Pulmonary artery endothelial cell (primary cell): ENCODE data around the gene PKD2L2. TPM values are rescaled to one million over a fixed set of nuclear protein-coding genes. Genes with fewer than 3 reads are reported as not detected.
A peak's percentile ranks its signal among the peaks of the same experiment; 100 is the strongest.
"Not testable (repeated sequence)": the region's sequence is repeated elsewhere in the genome, so short reads cannot be mapped to it uniquely, and the experiment has no call there.

ENCODE experiments used
- DNase-seq: peaks from one replicate; pipeline ENCODE4 v3.0.0-alpha.2; 2011; ENCODE audit warnings: low read depth, low spot score
- total RNA-seq: library from RNA; depleted of rRNA; stranded (reverse); fragments of >200 nt; gene quantifications from 2 replicates; pipeline ENCODE4 v1.2.3, GENCODE V29; 2014

The PKD2L2 gene
- total RNA-seq, 1 donor from 2014 or later, result not detected

DNA sequence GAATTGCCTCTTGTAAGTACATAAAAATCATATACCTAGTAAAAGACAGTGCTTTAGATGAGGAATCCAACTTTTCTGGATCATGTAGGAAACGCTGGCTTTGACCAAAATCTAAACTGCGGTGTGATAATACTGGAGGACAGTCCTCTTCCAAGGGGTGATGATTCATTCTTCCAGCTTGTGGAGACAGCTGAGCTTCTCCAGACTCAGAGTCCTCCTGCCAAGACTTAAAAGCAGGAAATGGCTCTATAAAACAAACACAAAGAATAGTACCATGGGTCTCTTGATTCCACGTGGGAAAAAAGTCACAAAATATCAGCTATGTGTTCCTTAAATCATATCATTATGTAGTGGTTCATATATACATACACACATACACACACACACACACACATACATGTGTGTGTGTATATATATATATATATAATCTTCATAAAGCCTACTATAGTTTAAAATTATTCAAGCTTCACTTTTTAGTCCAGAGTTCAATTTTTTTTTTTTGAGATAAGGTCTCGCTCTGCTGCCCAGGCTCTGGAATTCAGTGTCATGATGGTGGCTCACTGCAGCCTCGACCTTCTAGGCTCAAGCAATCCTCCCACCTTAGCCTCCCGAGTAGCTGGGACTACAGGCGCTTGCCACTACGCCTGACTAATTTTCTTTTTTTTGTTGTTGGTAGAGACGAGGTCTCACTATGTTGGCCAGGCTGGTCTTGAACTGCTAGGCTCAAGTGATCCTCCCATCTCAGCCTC lies 65.0 kb downstream of the PKD2L2 start:
- DNase-seq, result peak; percentile 78

DNA sequence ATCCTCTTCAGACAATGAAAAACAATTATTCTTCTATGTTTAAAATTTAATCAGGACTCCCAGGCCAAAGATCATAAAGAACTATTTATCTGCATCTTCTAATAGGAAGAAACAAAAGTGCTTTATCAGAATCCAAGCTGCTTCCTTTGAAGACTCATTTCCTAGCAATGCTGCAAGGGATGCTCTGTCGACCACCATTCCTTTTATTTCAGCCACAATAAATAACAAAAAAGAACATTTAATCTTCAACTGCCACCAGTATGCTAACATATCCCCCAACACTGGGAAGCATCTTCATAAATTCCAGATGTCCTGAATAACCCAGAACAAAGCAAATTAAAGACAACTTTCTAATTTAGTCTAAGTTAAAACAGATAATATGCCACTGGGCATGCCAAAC lies 68.7 kb downstream of the PKD2L2 start:
- peak; percentile 57 for DNase-seq

DNA sequence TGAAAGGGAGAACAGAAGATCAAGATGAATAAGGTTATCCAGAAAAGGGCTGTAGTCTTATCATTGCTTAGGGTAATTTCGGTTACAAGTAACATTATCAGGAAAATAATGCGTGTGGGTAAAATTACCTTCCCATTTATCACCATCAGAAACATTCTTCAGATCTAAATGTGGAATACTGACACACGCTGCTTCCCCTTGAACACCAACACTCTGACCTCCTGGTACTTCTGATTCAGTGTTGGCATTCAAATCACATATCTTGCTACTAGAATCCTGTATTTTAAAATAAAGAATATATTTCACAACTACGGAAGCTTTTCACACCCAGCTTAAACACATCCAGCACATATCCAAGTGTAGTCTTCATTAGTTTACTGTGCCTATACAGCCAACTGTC lies 70.2 kb downstream of the PKD2L2 start:
- no peak for DNase-seq

DNA sequence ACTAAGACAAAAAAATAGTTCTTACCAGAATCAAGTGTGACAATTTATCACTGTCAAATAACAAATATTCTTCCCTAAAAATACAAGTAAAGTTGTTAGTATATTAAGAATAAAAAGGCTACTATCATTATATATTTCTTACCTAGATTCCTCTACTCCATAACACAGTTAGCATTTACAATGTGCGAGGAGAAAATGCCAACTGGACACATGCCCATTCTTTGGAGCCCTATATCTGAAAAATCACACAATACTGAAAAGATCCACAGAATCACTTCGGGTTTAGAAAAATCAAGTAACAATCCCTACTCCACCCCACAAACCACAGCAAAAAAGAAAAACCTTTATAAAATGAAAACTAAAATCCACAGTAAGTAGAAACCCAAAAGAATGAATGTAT lies 70.9 kb downstream of the PKD2L2 start:
- DNase-seq, result no peak

DNA sequence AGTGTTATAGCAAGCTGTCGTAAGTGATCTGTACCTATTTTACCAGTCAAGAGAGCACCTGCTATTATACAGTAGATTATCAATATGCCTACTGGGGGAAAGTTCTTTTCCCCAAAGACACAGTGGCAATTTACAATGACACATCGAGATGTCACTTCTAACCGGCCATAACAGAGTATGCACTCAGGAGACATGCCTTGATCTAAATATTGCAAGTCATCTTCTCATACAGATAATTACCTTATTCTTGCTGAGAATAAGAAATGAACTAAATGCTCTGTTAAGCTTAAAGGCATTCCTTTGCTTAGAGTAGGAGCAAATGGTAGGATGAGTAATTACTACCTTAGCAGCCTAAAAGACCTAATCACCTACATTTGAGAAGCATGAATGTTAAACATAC lies 71.6 kb downstream of the PKD2L2 start:
- DNase-seq, result no peak

DNA sequence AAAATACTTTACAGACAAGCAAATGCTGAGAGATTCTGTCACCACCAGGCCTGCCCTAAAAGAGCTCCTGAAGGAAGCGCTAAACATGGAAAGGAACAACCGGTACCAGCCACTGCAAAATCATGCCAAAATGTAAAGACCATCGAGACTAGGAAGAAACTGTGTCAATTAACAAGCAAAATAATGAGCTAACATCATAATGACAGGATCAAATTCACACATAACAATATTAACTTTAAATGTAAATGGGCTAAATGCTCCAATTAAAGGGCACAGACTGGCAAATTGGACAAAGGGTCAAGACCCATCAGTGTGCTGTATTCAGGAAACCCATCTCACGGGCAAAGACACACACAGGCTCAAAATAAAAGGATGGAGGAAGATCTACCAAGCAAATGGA lies 81.1 kb downstream of the PKD2L2 start:
- DNase-seq, result not testable (repeated sequence)

DNA sequence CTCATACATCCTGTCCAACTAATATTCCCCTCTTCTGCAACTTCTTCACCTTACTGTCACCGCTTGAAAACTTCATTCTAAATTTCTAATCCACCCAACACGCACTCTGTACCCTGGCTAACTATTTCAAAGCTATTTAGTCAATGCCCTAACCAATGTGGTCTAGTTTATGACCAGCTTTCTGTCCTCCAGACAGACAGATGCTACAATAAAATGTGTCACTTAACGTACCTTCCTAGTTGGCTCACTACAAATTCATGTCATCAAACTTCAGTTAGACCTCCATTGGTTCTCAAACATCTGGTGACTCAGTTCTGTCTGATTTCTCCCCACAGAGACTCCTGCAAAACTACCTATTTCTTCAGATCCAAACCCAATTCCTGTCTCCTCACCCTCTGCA lies 86.0 kb downstream of the PKD2L2 start:
- no peak for DNase-seq

DNA sequence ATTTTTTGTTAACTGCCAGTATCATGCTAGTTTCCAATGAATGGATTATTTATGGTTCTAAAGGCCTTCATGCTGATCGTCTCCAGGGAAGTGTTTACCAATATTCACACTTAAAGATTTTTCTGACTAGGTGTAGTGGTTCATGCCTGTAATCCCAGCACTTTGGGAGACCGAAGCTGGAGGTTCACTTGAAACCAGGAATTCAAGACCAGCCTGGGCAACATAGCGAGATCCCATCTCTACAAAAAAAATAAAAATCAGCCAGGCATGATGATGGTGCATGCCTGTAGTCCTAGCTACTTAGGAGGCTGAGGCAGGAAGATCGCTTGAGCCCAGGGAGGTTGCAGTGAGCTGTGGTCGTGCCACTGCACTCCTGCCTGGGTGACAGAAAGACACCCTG lies 100.2 kb downstream of the PKD2L2 start:
- no peak for DNase-seq

Other genes with a start within 250 kb of the PKD2L2 start
- 14.9 and 20.0 TPM in 2 replicates for gene KLHL3, start 153.4 kb upstream of the PKD2L2 start, total RNA-seq
- 20.6 and 22.2 TPM in 2 replicates for gene HNRNPA0, start 135.1 kb upstream of the PKD2L2 start, total RNA-seq
- gene MYOT, start 21.6 kb upstream of the PKD2L2 start, total RNA-seq, result not detected in 2 replicates
- 10.4 and 17.0 TPM in 2 replicates for gene FAM13B, start 143.6 kb downstream of the PKD2L2 start, total RNA-seq
- gene WNT8A, start 194.6 kb downstream of the PKD2L2 start, total RNA-seq, result not detected in 2 replicates
- 1.1 and 1.2 TPM in 2 replicates for gene NME5, start 250.0 kb downstream of the PKD2L2 start, total RNA-seq